GM21529 (cell line): ENCODE results near the gene TERT.
"Not testable (repeated sequence)": the region's sequence is repeated elsewhere in the genome, so short reads cannot be mapped to it uniquely, and the experiment has no call there.

ENCODE experiments used
- ATAC-seq: cut with Tn5 transposase; IDR thresholded peaks from one replicate; pipeline ENCODE4 v1.9.1; 2021; ENCODE audit not compliant: unreplicated experiment

TERT gene

DNA sequence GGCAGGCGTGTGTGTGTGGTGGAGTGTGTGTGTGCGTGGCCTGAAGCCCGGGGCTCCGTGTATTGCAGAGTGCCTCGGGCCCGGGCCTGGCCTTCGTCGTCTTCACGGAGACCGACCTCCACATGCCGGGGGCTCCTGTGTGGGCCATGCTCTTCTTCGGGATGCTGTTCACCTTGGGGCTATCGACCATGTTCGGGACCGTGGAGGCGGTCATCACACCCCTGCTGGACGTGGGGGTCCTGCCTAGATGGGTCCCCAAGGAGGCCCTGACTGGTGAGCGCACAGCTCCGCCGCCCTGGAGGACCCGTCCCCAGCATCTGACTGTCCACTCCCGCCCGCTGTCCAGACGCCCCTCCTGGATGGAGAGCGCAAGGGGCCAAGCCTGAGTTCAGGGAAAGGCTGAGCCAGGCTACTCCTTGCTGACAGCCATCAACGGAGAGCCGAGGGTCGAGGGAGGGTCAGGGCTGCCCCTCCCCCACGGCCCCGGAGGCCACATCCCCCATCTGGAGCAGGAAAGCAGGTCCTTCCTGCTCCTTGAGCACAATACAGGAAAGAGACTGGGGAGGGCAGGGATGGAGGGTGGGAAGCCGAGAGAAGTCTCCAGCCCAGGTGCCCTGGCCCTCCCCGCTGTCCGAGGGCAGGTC, 51.3 kb downstream of the TERT start:
- no peak for ATAC-seq

DNA sequence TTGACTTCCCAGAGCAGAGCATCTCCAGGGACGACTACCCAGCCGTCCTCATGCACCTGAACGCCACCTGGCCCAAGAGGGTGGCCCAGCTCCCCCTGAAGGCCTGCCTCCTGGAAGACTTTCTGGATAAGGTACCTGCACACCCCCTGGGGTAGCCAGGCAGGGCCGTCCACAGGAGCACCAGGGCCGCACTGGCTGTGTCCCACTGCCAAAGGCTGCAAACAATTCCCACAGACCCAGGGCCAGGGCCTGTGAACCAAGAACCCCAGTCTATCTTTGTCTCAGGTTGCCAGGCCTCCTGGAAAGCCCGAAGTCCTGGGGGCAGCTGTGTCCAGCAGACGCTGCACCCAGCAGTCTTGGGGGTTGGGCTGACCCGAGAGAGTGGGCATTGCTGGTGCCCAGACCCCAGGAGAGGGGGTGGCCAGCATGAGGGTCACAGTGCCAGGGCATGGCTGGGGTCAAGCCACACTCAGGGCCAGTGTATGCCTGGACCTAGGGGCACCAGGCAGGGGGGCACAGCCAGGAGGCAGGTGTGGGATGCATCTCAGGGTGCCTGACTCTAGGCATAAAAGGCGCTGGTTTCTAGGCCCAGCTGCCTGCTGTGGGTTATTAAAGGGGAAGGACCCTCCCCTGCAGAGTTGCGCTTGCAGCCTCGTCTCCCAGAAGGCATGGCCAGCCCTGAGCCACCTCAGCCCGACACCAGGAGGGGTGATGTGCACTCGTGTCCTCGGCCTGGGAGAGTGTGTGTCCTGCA, 52.0 kb downstream of the TERT start:
- ATAC-seq, result no peak

GRCh38 chr5:1241509-1242080, 53.3 kb downstream of the TERT start:
- no peak for ATAC-seq

- no peak for ATAC-seq
Observed at GRCh38 chr5:1240496-1241260, 54.2 kb downstream of the TERT start.

GRCh38 chr5:1239505-1240251, 55.2 kb downstream of the TERT start:
- no peak for ATAC-seq

DNA sequence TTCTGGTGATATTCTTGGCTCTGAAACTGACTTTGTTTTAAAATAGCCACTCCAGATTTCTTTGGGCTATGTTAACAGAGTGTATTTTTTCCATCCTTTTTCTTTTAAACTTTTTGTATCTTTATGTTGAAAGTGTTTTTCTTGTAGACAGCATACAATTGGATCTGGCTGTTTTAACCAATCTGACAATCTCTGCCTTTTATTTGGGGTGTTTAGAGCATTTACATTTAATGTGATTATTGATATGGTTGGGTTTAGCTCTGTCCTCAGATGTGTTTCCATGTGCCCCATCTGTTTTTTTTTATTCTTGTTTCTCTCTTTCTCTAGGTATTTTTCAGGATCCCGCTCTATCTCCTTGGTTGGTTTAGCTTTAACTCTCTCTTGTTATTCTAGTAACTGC, 59.0 kb downstream of the TERT start:
- ATAC-seq, result no peak

DNA sequence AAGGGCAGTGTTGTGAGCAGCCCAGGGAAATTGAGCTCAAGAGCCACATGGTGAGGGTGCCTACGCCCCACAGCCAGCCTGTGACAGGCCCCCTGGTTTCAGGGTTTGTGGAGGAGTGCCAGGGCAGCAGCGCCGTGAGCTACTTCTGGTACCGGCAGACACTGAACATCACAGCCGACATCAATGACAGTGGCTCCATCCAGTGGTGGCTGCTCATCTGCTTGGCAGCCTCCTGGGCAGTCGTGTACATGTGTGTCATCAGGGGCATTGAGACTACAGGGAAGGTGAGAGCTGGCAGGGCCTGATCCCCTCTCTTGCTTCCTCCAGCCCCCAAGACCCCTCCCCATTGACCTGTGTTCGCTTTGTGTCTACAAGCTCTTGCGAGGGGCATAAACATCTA, 59.5 kb downstream of the TERT start:
- no peak for ATAC-seq

- no peak for ATAC-seq
Observed at GRCh38 chr5:1232780-1233179, 62.1 kb downstream of the TERT start.

DNA sequence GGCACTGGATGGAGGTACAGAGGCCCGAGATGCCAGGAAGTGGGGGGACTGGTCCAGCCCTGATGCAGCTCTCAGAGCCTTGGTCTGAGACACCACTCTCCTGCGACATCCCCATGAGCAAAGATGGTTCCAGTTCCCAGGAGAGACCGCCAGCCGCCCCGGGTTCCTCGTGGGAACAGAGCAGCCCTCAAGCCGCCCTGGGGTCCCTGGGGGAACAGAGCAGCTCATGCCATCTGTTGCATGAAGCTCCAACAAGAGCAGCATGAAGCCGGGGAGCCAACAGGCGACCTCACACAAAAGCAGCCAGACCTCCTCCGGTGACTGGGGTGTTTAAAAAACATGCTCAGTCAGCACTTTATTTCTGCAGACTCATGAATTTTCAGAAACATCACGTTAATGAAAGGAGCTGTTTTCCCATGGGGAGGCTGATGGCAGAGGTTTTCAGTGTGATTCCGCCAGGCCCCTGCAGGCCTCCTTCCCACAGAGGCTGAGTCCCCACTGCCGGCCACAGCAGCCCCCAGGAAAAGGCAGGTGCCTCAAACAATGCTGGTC, 63.4 kb downstream of the TERT start:
- ATAC-seq, result no peak

DNA sequence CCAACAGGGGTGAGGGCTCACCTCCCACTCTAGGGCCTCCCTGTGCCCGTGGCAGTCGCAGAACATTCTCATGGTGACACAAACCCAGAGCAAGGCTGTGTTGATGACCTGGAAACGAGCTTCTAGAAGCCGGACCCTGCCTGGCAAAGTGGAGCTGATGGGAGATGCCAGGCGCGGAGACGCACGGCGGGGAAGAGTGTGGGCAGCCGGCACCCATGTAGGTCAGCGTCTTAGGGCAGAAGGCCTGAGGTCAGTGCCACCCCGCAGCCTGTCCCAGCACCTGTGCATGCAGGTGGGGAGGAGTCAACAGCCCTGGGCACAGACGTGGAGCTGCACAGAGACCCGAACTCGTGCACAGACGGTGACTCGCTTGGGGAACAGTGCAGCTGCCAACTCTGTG, 64.3 kb downstream of the TERT start:
- no peak for ATAC-seq

GRCh38 chr5:1229822-1230221, 65.0 kb downstream of the TERT start:
- no peak for ATAC-seq

DNA sequence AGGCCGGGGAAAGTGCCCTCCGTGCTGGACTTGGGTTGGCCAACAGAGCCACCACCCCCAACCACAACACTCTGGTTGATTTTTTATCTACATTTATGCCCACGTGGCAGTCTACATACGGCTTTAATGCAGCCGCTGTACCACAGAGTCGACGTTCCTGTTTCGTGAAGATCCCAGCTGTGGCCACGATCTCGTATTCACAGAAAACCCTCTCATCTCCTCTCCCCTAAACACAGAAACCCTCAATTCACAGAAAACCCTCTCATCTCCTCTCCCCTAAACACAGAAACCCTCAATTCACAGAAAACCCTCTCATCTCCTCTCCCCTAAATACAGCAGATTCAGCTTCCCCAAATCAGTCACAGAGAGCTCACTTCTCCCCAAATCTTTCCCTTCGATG, 65.8 kb downstream of the TERT start:
- ATAC-seq, result not testable (repeated sequence)

DNA sequence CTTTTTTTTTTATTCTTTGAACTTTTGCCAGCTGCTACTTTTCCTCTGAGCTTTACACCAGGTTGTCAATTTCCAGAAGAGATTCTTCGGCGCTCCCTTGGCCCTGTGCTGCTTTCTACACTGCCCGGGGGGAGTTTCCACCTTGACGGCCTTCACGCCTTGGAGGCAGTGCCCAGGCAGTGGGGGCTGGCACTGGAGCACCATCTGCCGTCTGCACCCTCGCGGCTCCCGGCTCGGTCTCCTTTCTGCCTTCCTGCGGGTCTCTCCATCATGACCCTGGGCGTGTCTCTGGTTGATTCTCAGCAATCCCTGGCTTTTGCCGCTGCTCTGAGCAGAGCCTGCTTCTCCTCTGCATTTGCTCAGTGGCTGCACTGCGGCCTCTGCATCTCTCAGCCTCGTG, 66.7 kb downstream of the TERT start:
- ATAC-seq, result no peak

DNA sequence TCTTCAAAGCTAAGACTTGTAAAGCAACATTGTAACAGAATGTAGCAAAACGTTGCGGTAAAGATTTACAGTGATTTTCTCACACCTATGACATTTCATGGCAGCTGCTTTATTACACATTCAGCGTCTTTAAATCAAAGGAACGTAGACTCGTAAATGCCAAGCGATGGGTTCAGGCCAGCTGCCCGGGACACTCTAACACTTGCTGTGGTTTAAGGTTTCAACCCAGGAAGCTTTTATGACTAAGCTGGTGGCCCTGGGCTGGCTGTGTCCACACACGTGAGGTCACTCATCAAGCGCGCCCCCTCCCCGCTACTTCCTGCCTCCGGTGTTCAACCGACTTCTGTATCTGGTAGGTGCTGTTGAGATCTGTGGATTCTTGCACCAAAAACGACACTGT, 67.2 kb downstream of the TERT start:
- no peak for ATAC-seq

- ATAC-seq, result no peak
Observed at GRCh38 chr5:1226839-1227581, 67.9 kb downstream of the TERT start.

GRCh38 chr5:1226231-1226630, 68.6 kb downstream of the TERT start:
- ATAC-seq, result no peak

DNA sequence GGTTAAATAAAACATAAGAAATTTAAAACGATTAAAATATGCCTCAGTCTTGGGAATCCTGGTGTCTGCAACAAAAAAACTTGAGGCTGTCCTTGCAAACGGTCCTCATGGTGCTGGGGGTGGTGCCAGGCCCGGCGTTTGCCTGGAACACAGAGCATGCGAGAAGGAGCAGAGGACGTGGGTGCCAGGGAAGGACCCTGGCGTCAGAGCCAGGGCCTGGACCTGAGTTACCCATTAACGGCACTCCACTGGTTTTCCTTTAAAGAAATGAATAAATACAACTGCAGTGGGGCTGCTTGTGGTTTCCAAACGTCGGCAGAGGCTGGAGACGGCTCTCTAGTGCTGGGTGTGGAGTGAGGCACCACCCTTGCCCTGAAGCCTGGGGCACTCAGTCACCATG, 69.8 kb downstream of the TERT start, which contains the start of gene SLC6A18:
Gene SLC6A18, plus strand, starts transcription at position 301 of the 400 bp plus-strand sequence. Its CDS starts 97 bp downstream, at position 398.
- ATAC-seq, result no peak

DNA sequence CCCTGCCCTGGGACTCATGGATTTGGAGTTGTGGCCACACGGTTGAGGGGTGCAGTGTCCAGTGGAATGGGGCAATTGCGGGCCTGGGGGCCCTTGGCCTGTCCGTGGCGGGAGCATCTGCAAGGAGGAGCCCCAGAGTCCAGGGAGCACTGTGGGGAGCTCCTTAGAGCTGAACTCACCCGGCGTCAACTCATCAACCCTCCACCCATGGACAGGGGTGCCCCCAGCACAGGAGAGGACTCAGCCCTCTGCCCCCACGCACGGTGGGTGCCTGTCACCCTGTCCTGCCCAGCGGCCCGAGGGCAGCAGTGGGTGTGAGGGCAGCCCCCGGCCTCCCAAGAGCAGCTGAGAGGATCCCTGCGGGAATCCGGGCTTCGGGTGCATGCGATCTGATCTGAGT, 70.2 kb downstream of the TERT start:
- ATAC-seq, result no peak

- no peak for ATAC-seq
Observed at GRCh38 chr5:1223278-1223670, 71.6 kb downstream of the TERT start.
